Measurements from ENCODE around the gene DNAJA2. TPM values are rescaled to one million over a fixed set of nuclear protein-coding genes. Genes with fewer than 3 reads are reported as not detected.

DNAJA2 gene
- total and polyA plus RNA-seq, 9 of the 15 experiments (the other 6 are each of a cell fraction or from before 2014, with no cell fraction given): 24.1 to 75.9 (median 50.7) TPM

GRCh38 chr16:46971271-46971670, 2.2 kb downstream of the DNAJA2 start:
- no peak overlapping the region for H3K4me2 ChIP-seq (ENCODE audit: insufficient read depth, low read length)
- no peak overlapping the region; a peak in 1 of 4 replicates for H3K9ac ChIP-seq (ENCODE audit: insufficient read depth in 1 of 2, low read depth in 2 of 2, low read length in 2 of 2)
- no peak overlapping the region for H2AFZ ChIP-seq (ENCODE audit: low read depth, low read length)
- intact Hi-C loops (cut with micrococcal nuclease) (no loop called here), in situ Hi-C loops (cut with MboI) (no loop called here)
- H3K9me1 ChIP-seq (ENCODE audit: control insufficient read depth, insufficient read depth, low read length): no peaks in the 10 kb centered on the region
- peaks cover 11% of the 10 kb centered on the region for H4K20me1 ChIP-seq (replicated peaks; ENCODE audit: control insufficient read depth, insufficient read depth, low read length)
- BruUV-seq (replicated peaks): no TSS peak
- no peak overlapping the region for H3K27ac ChIP-seq (ENCODE audit: extremely low read depth, low read depth, low read length)
- peaks cover 58% of the 10 kb centered on the region for H3K36me3 ChIP-seq (ENCODE audit: control insufficient read depth, insufficient read depth, low read length)
- no peaks in the 10 kb centered on the region for H3K9me3 ChIP-seq (replicated peaks; ENCODE audit: control insufficient read depth, insufficient read depth, low read depth, low read length)
- no peaks in the 10 kb centered on the region for H3K27me3 ChIP-seq (ENCODE audit: control insufficient read depth in 2 of 2, insufficient read depth in 2 of 2, low read length in 2 of 2)
- DNase-seq (ENCODE audit: extremely low read depth in 1 of 4, low spot score in 3 of 4): no peak
- CTCF ChIA-PET (ENCODE audit: low intra/inter-chr PET ratio): no interaction called here
- 97% methylated on average over 7 of the region's 7 CpGs for WGBS (ENCODE audit: insufficient coverage, low coverage, missing lambda C conversion rate)
- H3K4me3 ChIP-seq: no peak overlapping the region
- no peak for ATAC-seq
- peaks cover 11 to 13% of the 10 kb centered on the region in 2 experiments; a peak in 4 of 5 replicates for H3K4me1 ChIP-seq (replicated peaks in 1 of 2; ENCODE audit: control insufficient read depth in 2 of 2, insufficient read depth in 2 of 2, low read length in 2 of 2)
- POLR2A ChIA-PET: no interaction called here
- TF ChIP-seq GATAD2A (IDR thresholded peaks at IDR 0.05) (no peak), HNRNPL (IDR thresholded peaks at IDR 0.05; ENCODE audit: low read depth, low read length) (no peak), ELF4 (CRISPR knock-in tag; IDR thresholded peaks at IDR 0.05) (no peak), ATF7 (IDR thresholded peaks at IDR 0.05) (no peak)
- TF ChIP-seq, protein P1, sequence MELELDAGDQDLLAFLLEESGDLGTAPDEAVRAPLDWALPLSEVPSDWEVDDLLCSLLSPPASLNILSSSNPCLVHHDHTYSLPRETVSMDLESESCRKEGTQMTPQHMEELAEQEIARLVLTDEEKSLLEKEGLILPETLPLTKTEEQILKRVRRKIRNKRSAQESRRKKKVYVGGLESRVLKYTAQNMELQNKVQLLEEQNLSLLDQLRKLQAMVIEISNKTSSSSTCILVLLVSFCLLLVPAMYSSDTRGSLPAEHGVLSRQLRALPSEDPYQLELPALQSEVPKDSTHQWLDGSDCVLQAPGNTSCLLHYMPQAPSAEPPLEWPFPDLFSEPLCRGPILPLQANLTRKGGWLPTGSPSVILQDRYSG (tag; conservative IDR thresholded peaks at IDR 0.05; ENCODE audit: low read depth): no peak
- no peak for FAIRE-seq
- peaks cover 56% of the 10 kb centered on the region for H3K79me2 ChIP-seq (ENCODE audit: control insufficient read depth, insufficient read depth, low read length)

- CTCF ChIA-PET (ENCODE audit: low intra/inter-chr PET ratio): no interaction called here
- POLR2A ChIA-PET: no interaction called here
- TF ChIP-seq SNRNP70 (optimal IDR thresholded peaks at IDR 0.05; ENCODE audit: low read depth, low read length) (no peak), FOSL1 (tag; conservative IDR thresholded peaks at IDR 0.05) (no peak), LEF1 (IDR thresholded peaks at IDR 0.05) (no peak), PREB (CRISPR knock-in tag; IDR thresholded peaks at IDR 0.05) (no peak), ETV6 (IDR thresholded peaks at IDR 0.05; ENCODE audit: borderline replicate concordance in 1 of 2, low read depth in 2 of 2, low read length in 1 of 2) (no peak), ETV6 (CRISPR knock-in tag; IDR thresholded peaks at IDR 0.05; ENCODE audit: borderline replicate concordance) (no peak), RFX7 (CRISPR knock-in tag; IDR thresholded peaks at IDR 0.05) (no peak), CBFB (CRISPR knock-in tag; IDR thresholded peaks at IDR 0.05) (no peak), CBFA2T3 (IDR thresholded peaks at IDR 0.05) (no peak), ZNF274 (IDR thresholded peaks at IDR 0.05; ENCODE audit: borderline replicate concordance, low read depth, low read length) (no peak), TARDBP (IDR thresholded peaks at IDR 0.05) (no peak)
Measured at GRCh38 chr16:46970089-46970488, 3.4 kb downstream of the DNAJA2 start.

More at GRCh38 chr16:46970089-46970488, 3.4 kb downstream of the DNAJA2 start:
- peaks cover 11% of the 10 kb centered on the region for H4K20me1 ChIP-seq (replicated peaks; ENCODE audit: control insufficient read depth, insufficient read depth, low read length)
- peaks cover 56% of the 10 kb centered on the region for H3K79me2 ChIP-seq (ENCODE audit: control insufficient read depth, insufficient read depth, low read length)
- WGBS (ENCODE audit: insufficient coverage, low coverage, missing lambda C conversion rate): 86% methylated on average over 2 of the region's 2 CpGs
- H3K4me1 ChIP-seq (replicated peaks in 1 of 2; ENCODE audit: control insufficient read depth in 2 of 2, insufficient read depth in 2 of 2, low read length in 2 of 2): peaks cover 11 to 13% of the 10 kb centered on the region in 2 experiments; a peak in 4 of 5 replicates
- H3K4me3 ChIP-seq: no peak overlapping the region
- H3K4me2 ChIP-seq (ENCODE audit: insufficient read depth, low read length): no peak overlapping the region
- no peaks in the 10 kb centered on the region for H3K9me3 ChIP-seq (replicated peaks; ENCODE audit: control insufficient read depth, insufficient read depth, low read depth, low read length)
- FAIRE-seq (no peak), DNase-seq (ENCODE audit: extremely low read depth in 1 of 4, low spot score in 3 of 4) (no peak), ATAC-seq (no peak)
- intact Hi-C loops (cut with micrococcal nuclease): no loop called here
- BruUV-seq (replicated peaks): TSS peak; percentile 2
- H2AFZ ChIP-seq (ENCODE audit: low read depth, low read length): no peak overlapping the region
- H3K27me3 ChIP-seq (ENCODE audit: control insufficient read depth in 2 of 2, insufficient read depth in 2 of 2, low read length in 2 of 2): no peaks in the 10 kb centered on the region
- no peaks in the 10 kb centered on the region for H3K9me1 ChIP-seq (ENCODE audit: control insufficient read depth, insufficient read depth, low read length)
- H3K9ac ChIP-seq (ENCODE audit: insufficient read depth in 1 of 2, low read depth in 2 of 2, low read length in 2 of 2): no peak overlapping the region
- H3K36me3 ChIP-seq (ENCODE audit: control insufficient read depth, insufficient read depth, low read length): peaks cover 69% of the 10 kb centered on the region
- no peak overlapping the region for H3K27ac ChIP-seq (ENCODE audit: extremely low read depth, low read depth, low read length)
- in situ Hi-C loops (cut with MboI): no loop called here
